Keratinocyte (primary cell): ENCODE measurements around the gene GRAP.
"Not testable (repeated sequence)": the region's sequence is repeated elsewhere in the genome, so short reads cannot be mapped to it uniquely, and the experiment has no call there.

ENCODE experiments used
- CTCF ChIP-seq, 3 experiments: IDR thresholded peaks in 1 of 3; conservative IDR thresholded peaks in 1 of 3; optimal IDR thresholded peaks in 1 of 3; 2 replicates in 2 of 3; 3 replicates in 1 of 3; pipeline versions ENCODE3 to v1.5.1; 2011; ENCODE audit warnings: low read length in 3 of 3, mild to moderate bottlenecking in 3 of 3, moderate library complexity in 2 of 3, control low read depth in 1 of 3, inconsistent platforms in 1 of 3; ENCODE audit not compliant: insufficient read depth in 2 of 3; ENCODE audit errors: extremely low read depth in 1 of 3
- EZH2 ChIP-seq: IDR thresholded peaks from one replicate; pipeline ENCODE4 v1.6.1; 2012; ENCODE audit warnings: inconsistent platforms, mild to moderate bottlenecking, low read length, moderate library complexity

- not testable (repeated sequence) for TF ChIP-seq EZH2; CTCF (optimal IDR thresholded peaks at IDR 0.05 in 1 of 3, IDR thresholded peaks at IDR 0.05 in 1 of 3, conservative IDR thresholded peaks at IDR 0.05 in 1 of 3; ENCODE audit: extremely low read depth in 1 of 3, insufficient read depth in 2 of 3, low read length in 3 of 3)
Measured at GRCh38 chr17:19040350-19040749, 6.4 kb downstream of the GRAP start.
